Esophagus squamous epithelium (tissue), 4 donors: Measurements from ENCODE around the gene CLIC6.

ENCODE experiments used
- CTCF ChIP-seq, 6 experiments: fragments of 450-650 bp in 4 of 6; fragments of 200-600 bp in 2 of 6; sonication (generic) in 2 of 6; IDR thresholded peaks; one replicate each; pipeline ENCODE4 v1.5.1; 2016 to 2019; ENCODE audit warnings: antibody characterized with exemption in 6 of 6, mild to moderate bottlenecking in 4 of 6, moderate library complexity in 4 of 6
- POLR2A ChIP-seq, 4 donors: fragments of 450-650 bp; IDR thresholded peaks; one replicate each; pipeline ENCODE4 v1.6.1; 2017; ENCODE audit warnings: antibody characterized with exemption in 4 of 4, mild to moderate bottlenecking in 4 of 4, moderate library complexity in 3 of 4

DNA sequence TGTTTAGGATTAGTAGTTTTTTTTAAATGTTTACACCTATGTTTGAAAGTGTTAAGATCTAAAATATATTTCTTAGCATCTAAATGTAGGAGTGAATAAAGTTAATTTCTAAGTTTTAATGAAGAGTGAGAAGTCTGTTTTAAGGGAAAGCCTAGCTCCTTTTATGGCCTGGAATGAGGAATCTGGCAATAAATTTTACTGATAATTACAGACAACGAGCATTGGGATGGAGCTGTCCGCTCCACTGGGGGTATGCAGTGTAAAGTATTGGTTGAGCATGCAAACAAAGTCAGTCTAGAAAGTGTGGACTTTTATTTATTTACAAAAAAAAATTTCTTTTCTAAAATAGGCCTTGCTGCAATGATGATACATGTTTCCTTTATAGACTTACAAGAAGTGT is 19.0 kb downstream of the CLIC6 start:
- no peak for TF ChIP-seq POLR2A (IDR thresholded peaks at IDR 0.05)
- no peak for TF ChIP-seq CTCF (IDR thresholded peaks at IDR 0.05)
